ENCODE measurements around the gene MARCHF4.

GRCh38 chr2:216372761-216373291 lies 543 bp upstream of the MARCHF4 start:
- TF ChIP-seq POLR2A (IDR thresholded peaks at IDR 0.05): no peak
- TF ChIP-seq CTCF (IDR thresholded peaks at IDR 0.05): no peak
